GM21447 (cell line): ENCODE data around the gene STEAP4.

Experiments used
- ATAC-seq: cut with Tn5 transposase; IDR thresholded peaks from one replicate; pipeline ENCODE4 v1.9.1; 2021; ENCODE audit not compliant: unreplicated experiment

Gene STEAP4

GRCh38 chr7:88314061-88314491 lies 7.4 kb upstream of the STEAP4 start:
- no peak for ATAC-seq

- ATAC-seq: no peak
These were observed 5.5 kb upstream of the STEAP4 start for GRCh38 chr7:88312061-88312663.

GRCh38 chr7:88311675-88312036 lies 5.0 kb upstream of the STEAP4 start:
- no peak for ATAC-seq

- ATAC-seq: no peak
These were observed 4.4 kb upstream of the STEAP4 start for GRCh38 chr7:88310956-88311674.

GRCh38 chr7:88309819-88310218 lies 3.1 kb upstream of the STEAP4 start:
- ATAC-seq: no peak

- no peak for ATAC-seq
These were observed 1.1 kb upstream of the STEAP4 start for GRCh38 chr7:88307823-88308222.

GRCh38 chr7:88307412-88307811 lies 718 bp upstream of the STEAP4 start:
- no peak for ATAC-seq

- no peak for ATAC-seq
These were observed 1.6 kb downstream of the STEAP4 start for GRCh38 chr7:88305044-88305443.

- no peak for ATAC-seq
These were observed 4.2 kb downstream of the STEAP4 start for GRCh38 chr7:88302486-88302885.

- ATAC-seq: no peak
These were observed 4.8 kb downstream of the STEAP4 start for GRCh38 chr7:88301924-88302323.

- no peak for ATAC-seq
These were observed 6.2 kb downstream of the STEAP4 start for GRCh38 chr7:88300401-88300945.

GRCh38 chr7:88299126-88299525 lies 7.6 kb downstream of the STEAP4 start:
- no peak for ATAC-seq

- no peak for ATAC-seq
These were observed 12.8 kb downstream of the STEAP4 start for GRCh38 chr7:88293866-88294265.

- no peak for ATAC-seq
These were observed 15.1 kb downstream of the STEAP4 start for GRCh38 chr7:88291398-88292173.

GRCh38 chr7:88290491-88290890 lies 16.2 kb downstream of the STEAP4 start:
- ATAC-seq: no peak

GRCh38 chr7:88289564-88290025 lies 17.1 kb downstream of the STEAP4 start:
- ATAC-seq: no peak

- no peak for ATAC-seq
These were observed 24.9 kb downstream of the STEAP4 start for GRCh38 chr7:88281749-88282148.

- ATAC-seq: no peak
These were observed 25.9 kb downstream of the STEAP4 start for GRCh38 chr7:88280801-88281200.

- ATAC-seq: no peak
These were observed 27.4 kb downstream of the STEAP4 start for GRCh38 chr7:88279323-88279722.

GRCh38 chr7:88278881-88279280 lies 27.8 kb downstream of the STEAP4 start:
- ATAC-seq: no peak

GRCh38 chr7:88276605-88277153 lies 30.0 kb downstream of the STEAP4 start:
- ATAC-seq: no peak
